ENCODE measurements around the gene TBXA2R. TPM values are rescaled to one million over a fixed set of nuclear protein-coding genes. Genes with fewer than 3 reads are reported as not detected.

TBXA2R gene
- total RNA-seq, 4 donors from 2014 or later: 0.32 to 0.85 (median 0.41) TPM

DNA sequence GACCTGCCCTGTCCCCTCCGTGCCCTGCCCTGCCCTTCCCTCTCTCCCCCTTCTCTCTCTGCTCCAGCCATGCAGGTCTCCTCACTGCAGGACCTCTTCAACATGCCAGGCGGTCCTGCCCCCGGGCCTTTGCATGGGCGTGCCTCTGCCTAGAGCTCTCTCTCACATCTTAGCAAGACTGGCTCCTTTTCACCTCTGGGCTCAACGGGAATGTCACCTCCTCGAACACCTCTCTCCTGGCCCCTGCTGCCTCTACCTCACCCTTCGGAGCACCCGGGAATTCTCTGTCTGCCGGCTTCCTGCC, 54.9 kb downstream of the TBXA2R start:
- Histone ChIP-seq H3K4me1 (peaks cover 28% of the 10 kb centered on the region), H3K9me3 (no peaks in the 10 kb centered on the region), H3K27ac (no peak overlapping the region), H3K36me3 (peaks cover 8% of the 10 kb centered on the region), H3K27me3 (no peaks in the 10 kb centered on the region), H3K4me3 (no peak overlapping the region)
- no peak for DNase-seq (ENCODE audit: low spot score in 2 of 2)
- WGBS: 70% methylated on average over 9 of the region's 9 CpGs
- TF ChIP-seq, protein P1, sequence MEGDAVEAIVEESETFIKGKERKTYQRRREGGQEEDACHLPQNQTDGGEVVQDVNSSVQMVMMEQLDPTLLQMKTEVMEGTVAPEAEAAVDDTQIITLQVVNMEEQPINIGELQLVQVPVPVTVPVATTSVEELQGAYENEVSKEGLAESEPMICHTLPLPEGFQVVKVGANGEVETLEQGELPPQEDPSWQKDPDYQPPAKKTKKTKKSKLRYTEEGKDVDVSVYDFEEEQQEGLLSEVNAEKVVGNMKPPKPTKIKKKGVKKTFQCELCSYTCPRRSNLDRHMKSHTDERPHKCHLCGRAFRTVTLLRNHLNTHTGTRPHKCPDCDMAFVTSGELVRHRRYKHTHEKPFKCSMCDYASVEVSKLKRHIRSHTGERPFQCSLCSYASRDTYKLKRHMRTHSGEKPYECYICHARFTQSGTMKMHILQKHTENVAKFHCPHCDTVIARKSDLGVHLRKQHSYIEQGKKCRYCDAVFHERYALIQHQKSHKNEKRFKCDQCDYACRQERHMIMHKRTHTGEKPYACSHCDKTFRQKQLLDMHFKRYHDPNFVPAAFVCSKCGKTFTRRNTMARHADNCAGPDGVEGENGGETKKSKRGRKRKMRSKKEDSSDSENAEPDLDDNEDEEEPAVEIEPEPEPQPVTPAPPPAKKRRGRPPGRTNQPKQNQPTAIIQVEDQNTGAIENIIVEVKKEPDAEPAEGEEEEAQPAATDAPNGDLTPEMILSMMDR (IDR thresholded peaks at IDR 0.05): no peak
- TF ChIP-seq POLR2AphosphoS5 (IDR thresholded peaks at IDR 0.05) (no peak), POLR2A (IDR thresholded peaks at IDR 0.05) (no peak), EP300 (IDR thresholded peaks at IDR 0.05) (no peak)

DNA sequence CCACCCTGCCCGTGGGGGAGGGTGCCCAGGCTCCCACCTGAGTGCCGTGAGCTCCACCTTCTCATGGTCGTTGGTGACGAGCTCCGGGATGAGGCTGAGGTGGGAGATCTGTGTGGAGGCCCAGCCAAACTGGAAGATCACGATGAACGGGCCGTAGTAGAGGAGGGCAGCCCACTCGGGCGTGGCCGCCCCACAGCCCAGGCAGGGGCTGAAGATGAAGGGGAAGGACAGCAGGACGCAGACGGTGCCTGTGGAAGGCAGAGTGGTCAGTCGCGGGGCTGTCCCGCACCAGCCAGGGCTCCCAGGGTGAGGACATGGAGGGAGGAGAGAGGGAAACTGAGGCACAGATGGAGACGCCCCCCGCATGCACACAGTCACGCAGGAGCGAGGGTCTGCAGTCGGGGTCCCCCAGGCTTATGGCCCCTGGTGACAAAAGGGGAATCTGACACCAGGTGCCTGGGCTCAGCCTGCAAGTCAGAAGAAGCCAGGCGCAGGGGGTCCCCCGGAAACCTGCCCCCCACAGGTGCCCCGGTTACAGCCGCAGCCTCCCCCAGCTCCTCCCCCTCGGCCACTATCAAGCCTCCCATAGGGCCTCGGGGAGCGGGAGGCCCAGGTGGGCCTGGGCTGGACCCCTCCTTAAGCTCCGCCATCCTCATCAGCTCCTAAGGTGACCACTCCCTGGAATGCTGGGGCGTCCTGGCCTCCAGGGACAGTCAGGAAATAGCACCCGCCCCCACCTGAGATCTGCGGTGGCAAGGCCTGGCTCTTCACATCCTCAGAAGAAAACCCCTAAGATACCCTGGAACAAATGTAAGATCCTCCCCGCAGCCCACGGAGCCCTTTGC, 55.5 kb downstream of the TBXA2R start:
- DNase-seq (ENCODE audit: low spot score in 2 of 2): no peak
- Histone ChIP-seq H3K36me3 (peaks cover 8% of the 10 kb centered on the region), H3K4me3 (no peak overlapping the region), H3K27ac (no peak overlapping the region), H3K27me3 (no peaks in the 10 kb centered on the region), H3K4me1 (peaks cover 23% of the 10 kb centered on the region), H3K9me3 (no peaks in the 10 kb centered on the region)
- 88% methylated on average over 23 of the region's 34 CpGs for WGBS
- TF ChIP-seq EP300 (IDR thresholded peaks at IDR 0.05): no peak
- TF ChIP-seq, protein P1 (IDR thresholded peaks at IDR 0.05): no peak

DNA sequence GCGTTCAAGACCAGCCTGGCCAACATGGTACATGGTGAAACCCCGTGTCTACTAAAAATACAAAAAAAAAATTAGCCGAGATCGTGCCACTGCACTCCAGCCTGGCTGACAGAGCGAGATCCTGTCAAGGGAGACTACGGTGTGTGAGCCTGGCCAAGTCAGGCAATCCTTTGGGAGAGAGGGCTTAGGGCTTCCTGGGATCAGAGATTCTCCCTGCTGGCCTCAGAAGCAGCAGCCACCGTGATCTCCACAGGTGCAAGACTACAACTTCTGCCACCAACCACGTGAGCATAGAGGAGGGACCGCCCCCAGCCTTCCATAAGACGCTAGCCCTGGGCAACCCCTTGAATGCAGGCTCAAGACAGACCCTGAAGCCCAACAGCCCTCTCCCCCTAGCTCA, 56.9 kb downstream of the TBXA2R start:
- TF ChIP-seq EP300 (IDR thresholded peaks at IDR 0.05) (no peak), POLR2A (IDR thresholded peaks at IDR 0.05) (no peak), POLR2AphosphoS5 (IDR thresholded peaks at IDR 0.05) (no peak)
- TF ChIP-seq, protein P1 (IDR thresholded peaks at IDR 0.05): no peak
- WGBS: 90% methylated on average over 10 of the region's 10 CpGs

DNA sequence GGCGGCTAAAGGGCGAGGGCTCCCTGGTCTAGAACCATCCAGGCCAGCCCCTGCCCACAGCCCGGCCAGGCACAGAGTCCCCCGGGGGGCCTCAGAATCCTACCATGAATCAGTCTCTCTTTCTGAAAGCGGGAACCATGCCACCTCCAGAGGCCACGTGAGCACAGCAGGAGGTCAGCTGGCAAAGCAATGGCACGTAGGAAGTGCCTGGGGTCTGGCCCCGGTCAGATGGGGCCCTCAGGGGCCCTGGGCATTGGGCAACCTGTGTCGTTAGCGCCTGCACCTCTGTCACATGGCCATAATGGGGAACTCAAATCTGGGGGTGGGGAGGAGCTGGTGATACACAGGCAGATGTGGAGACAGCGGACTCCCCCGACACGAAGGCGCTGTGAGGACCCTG, 58.1 kb downstream of the TBXA2R start:
- TF ChIP-seq, protein P1 (IDR thresholded peaks at IDR 0.05): no peak
- TF ChIP-seq POLR2A (IDR thresholded peaks at IDR 0.05): no peak
- no peak for TF ChIP-seq EP300 (IDR thresholded peaks at IDR 0.05)
- TF ChIP-seq POLR2AphosphoS5 (IDR thresholded peaks at IDR 0.05): no peak
- Histone ChIP-seq H3K27ac (no peak overlapping the region), H3K4me3 (no peak overlapping the region), H3K27me3 (no peaks in the 10 kb centered on the region), H3K4me1 (peaks cover 16% of the 10 kb centered on the region), H3K36me3 (peaks cover 16% of the 10 kb centered on the region), H3K9me3 (no peaks in the 10 kb centered on the region)
- no peak for DNase-seq (ENCODE audit: low spot score in 2 of 2)
- WGBS: 81% methylated on average over 7 of the region's 14 CpGs

More for the DNA sequence above, 56.9 kb downstream of the TBXA2R start:
- no peaks in the 10 kb centered on the region for H3K9me3 ChIP-seq
- peaks cover 8% of the 10 kb centered on the region for H3K36me3 ChIP-seq
- no peak overlapping the region for H3K27ac ChIP-seq
- H3K27me3 ChIP-seq: no peaks in the 10 kb centered on the region
- H3K4me1 ChIP-seq: peaks cover 16% of the 10 kb centered on the region
- DNase-seq (ENCODE audit: low spot score in 2 of 2): no peak
- no peak overlapping the region for H3K4me3 ChIP-seq

DNA sequence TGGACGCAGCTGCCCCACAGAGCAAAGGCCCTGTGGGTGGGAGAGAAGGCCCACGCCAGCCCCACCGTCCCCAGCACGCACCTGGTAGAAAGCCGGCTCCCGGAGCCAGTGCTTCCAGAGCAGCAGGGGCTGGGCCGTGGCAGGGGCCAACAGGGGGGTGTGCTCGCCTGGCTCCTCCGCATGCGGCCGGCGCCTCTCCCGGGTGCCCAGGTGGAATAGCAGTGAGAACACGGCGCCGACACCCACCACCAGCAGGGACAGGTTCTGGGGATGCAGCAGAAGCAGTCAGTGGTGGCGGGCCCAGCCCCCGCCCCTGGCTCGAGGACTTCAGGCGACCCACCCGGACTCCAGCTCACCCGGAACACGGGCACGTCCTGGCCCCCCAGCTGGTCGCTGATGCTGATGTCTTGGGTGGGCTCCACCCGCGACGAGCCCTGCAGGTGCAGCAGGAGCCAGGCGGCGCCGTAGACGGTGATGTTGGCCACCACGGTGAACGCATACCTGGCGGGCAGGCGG, 58.9 kb downstream of the TBXA2R start:
- Histone ChIP-seq H3K4me3 (no peak overlapping the region), H3K9me3 (no peaks in the 10 kb centered on the region), H3K36me3 (peaks cover 16% of the 10 kb centered on the region), H3K27me3 (no peaks in the 10 kb centered on the region), H3K27ac (no peak overlapping the region), H3K4me1 (peaks cover 13% of the 10 kb centered on the region)
- 86% methylated on average over 8 of the region's 36 CpGs for WGBS
- no peak for TF ChIP-seq EP300 (IDR thresholded peaks at IDR 0.05)
- no peak for TF ChIP-seq POLR2AphosphoS5 (IDR thresholded peaks at IDR 0.05)
- TF ChIP-seq, protein P1 (IDR thresholded peaks at IDR 0.05): no peak
- TF ChIP-seq POLR2A (IDR thresholded peaks at IDR 0.05): no peak
- DNase-seq (ENCODE audit: low spot score in 2 of 2): no peak

Measured in suprapubic skin (tissue), 4 donors.